CD4-positive, alpha-beta T cell treated with Interleukin-4 for 4 hours (primary cell): ENCODE measurements around the gene ZFHX3.

Experiments
- DNase-seq: peaks from one replicate; pipeline ENCODE4 v3.0.0-alpha.2; 2020

ZFHX3 gene

GRCh38 chr16:72838951-72839350 lies 209.0 kb downstream of the ZFHX3 start:
- DNase-seq = no peak

- DNase-seq = no peak
Observed at GRCh38 chr16:72838586-72838910, 209.4 kb downstream of the ZFHX3 start.

GRCh38 chr16:72837846-72838585 lies 209.9 kb downstream of the ZFHX3 start:
- no peak for DNase-seq

- no peak for DNase-seq
Observed at GRCh38 chr16:72836985-72837384, 210.9 kb downstream of the ZFHX3 start.

GRCh38 chr16:72836181-72836580 lies 211.7 kb downstream of the ZFHX3 start:
- DNase-seq = no peak

GRCh38 chr16:72835086-72835485 lies 212.8 kb downstream of the ZFHX3 start:
- no peak for DNase-seq

GRCh38 chr16:72834499-72834898 lies 213.4 kb downstream of the ZFHX3 start:
- DNase-seq = no peak

- no peak for DNase-seq
Observed at GRCh38 chr16:72833969-72834368, 214.0 kb downstream of the ZFHX3 start.

- no peak for DNase-seq
Observed at GRCh38 chr16:72833482-72833881, 214.4 kb downstream of the ZFHX3 start.

GRCh38 chr16:72832621-72833248 lies 215.2 kb downstream of the ZFHX3 start:
- peak; percentile 49 for DNase-seq

GRCh38 chr16:72829846-72830775 lies 217.8 kb downstream of the ZFHX3 start:
- no peak for DNase-seq

- DNase-seq = no peak
Observed at GRCh38 chr16:72827866-72828265, 220.1 kb downstream of the ZFHX3 start.

GRCh38 chr16:72825912-72826621 lies 221.9 kb downstream of the ZFHX3 start:
- DNase-seq = no peak

GRCh38 chr16:72824761-72825160 lies 223.2 kb downstream of the ZFHX3 start:
- no peak for DNase-seq

GRCh38 chr16:72824027-72824426 lies 223.9 kb downstream of the ZFHX3 start:
- DNase-seq = no peak

- DNase-seq = no peak
Observed at GRCh38 chr16:72821185-72821950, 226.6 kb downstream of the ZFHX3 start.

GRCh38 chr16:72819345-72819744 lies 228.6 kb downstream of the ZFHX3 start:
- no peak for DNase-seq

- no peak for DNase-seq
Observed at GRCh38 chr16:72818236-72818845, 229.6 kb downstream of the ZFHX3 start.

GRCh38 chr16:72815348-72816318 lies 232.3 kb downstream of the ZFHX3 start:
- no peak for DNase-seq

- DNase-seq = no peak
Observed at GRCh38 chr16:72814226-72814625, 233.7 kb downstream of the ZFHX3 start.

- DNase-seq = no peak
Observed at GRCh38 chr16:72812672-72813071, 235.3 kb downstream of the ZFHX3 start.
